Ishikawa (cell line): Measurements from ENCODE around the gene RAI14.

Experiments
- CEBPB ChIP-seq: IDR thresholded peaks from 2 replicates; pipeline ENCODE4 v1.6.1; 2012
- CREB1 ChIP-seq: IDR thresholded peaks from 2 replicates; pipeline ENCODE4 v1.6.1; 2012; ENCODE audit warnings: low read depth
- EGR1 ChIP-seq: IDR thresholded peaks from 2 replicates; pipeline ENCODE4 v1.6.1; 2012
- EP300 ChIP-seq: IDR thresholded peaks from 2 replicates; pipeline ENCODE4 v1.6.1; 2012; ENCODE audit warnings: borderline replicate concordance
- FOXM1 ChIP-seq: IDR thresholded peaks from 2 replicates; pipeline ENCODE4 v1.6.1; 2012; ENCODE audit warnings: low read depth, borderline replicate concordance
- MAX ChIP-seq: IDR thresholded peaks from 2 replicates; pipeline ENCODE4 v1.6.1; 2012
- NFIC ChIP-seq: IDR thresholded peaks from 2 replicates; pipeline ENCODE4 v1.6.1; 2012
- RAD21 ChIP-seq: IDR thresholded peaks from 2 replicates; pipeline ENCODE4 v1.6.1; 2012; ENCODE audit warnings: low read depth
- REST ChIP-seq: IDR thresholded peaks from 2 replicates; pipeline ENCODE4 v1.6.1; 2012; ENCODE audit warnings: low read depth, mild to moderate bottlenecking
- TAF1 ChIP-seq: IDR thresholded peaks from 2 replicates; pipeline ENCODE4 v1.6.1; 2012; ENCODE audit warnings: low read depth, mild to moderate bottlenecking
- TCF12 ChIP-seq: IDR thresholded peaks from 2 replicates; pipeline ENCODE4 v1.6.1; 2012; ENCODE audit warnings: low read depth
- TEAD4 ChIP-seq: IDR thresholded peaks from 2 replicates; pipeline ENCODE4 v1.6.1; 2012
- USF1 ChIP-seq: IDR thresholded peaks from 2 replicates; pipeline ENCODE4 v1.6.1; 2012
- YY1 ChIP-seq: IDR thresholded peaks from 2 replicates; pipeline ENCODE4 v1.6.1; 2012; ENCODE audit warnings: low read depth
- ZBTB7A ChIP-seq: IDR thresholded peaks from 2 replicates; pipeline ENCODE4 v1.6.1; 2012; ENCODE audit warnings: low read depth

RAI14 gene

GRCh38 chr5:34813509-34813908 lies 157.4 kb downstream of the RAI14 start:
- TF ChIP-seq REST (no peak), FOXM1 (no peak), NFIC (no peak), TAF1 (no peak), TEAD4 (no peak)

- TF ChIP-seq EGR1 (no peak), TEAD4 (no peak), FOXM1 (no peak), TCF12 (no peak), YY1 (no peak)
Measured at GRCh38 chr5:34817558-34818351, 161.6 kb downstream of the RAI14 start.

- TF ChIP-seq TAF1 (no peak), MAX (no peak), TEAD4 (no peak), NFIC (no peak), YY1 (no peak), ZBTB7A (no peak), CREB1 (no peak), RAD21 (no peak), USF1 (no peak), TCF12 (no peak), REST (no peak), FOXM1 (no peak), EP300 (no peak), EGR1 (no peak)
Measured at GRCh38 chr5:34818717-34819116, 162.6 kb downstream of the RAI14 start.

- TF ChIP-seq CREB1: no peak
- TF ChIP-seq REST: no peak
- TF ChIP-seq MAX: no peak
- TF ChIP-seq USF1: no peak
- no peak for TF ChIP-seq ZBTB7A
- no peak for TF ChIP-seq RAD21
- no peak for TF ChIP-seq NFIC
- TF ChIP-seq TAF1: no peak
- no peak for TF ChIP-seq CEBPB
- no peak for TF ChIP-seq YY1
- TF ChIP-seq TCF12: no peak
- no peak for TF ChIP-seq EGR1
- TF ChIP-seq TEAD4: no peak
- TF ChIP-seq EP300: no peak
- no peak for TF ChIP-seq FOXM1
Measured at GRCh38 chr5:34820593-34820992, 164.5 kb downstream of the RAI14 start.
